ENCODE results near the gene FSD2.

FSD2 gene

GRCh38 chr15:82798531-82799166, 7.2 kb downstream of the FSD2 start:
- H3K9ac ChIP-seq (ENCODE audit: low read length in 5 of 5) = no peak overlapping the region
- H3K9me3 ChIP-seq (ENCODE audit: control insufficient read depth in 5 of 5, low read length in 5 of 5) = no peaks in the 10 kb centered on the region
- no peak overlapping the region for H3K27ac ChIP-seq (ENCODE audit: low read depth, low read length)
- H3K4me1 ChIP-seq (ENCODE audit: control insufficient read depth in 5 of 5, insufficient read depth in 5 of 5, low read length in 5 of 5) = no peaks in the 10 kb centered on the region
- peaks cover 0 to 5% (median 0%) of the 10 kb centered on the region in 5 donors for H3K27me3 ChIP-seq (ENCODE audit: control insufficient read depth in 5 of 5, insufficient read depth in 4 of 5, low read length in 5 of 5)
- H3K36me3 ChIP-seq (ENCODE audit: control insufficient read depth in 5 of 5, insufficient read depth in 5 of 5, low read length in 5 of 5) = no peaks in the 10 kb centered on the region
- no peak overlapping the region for H3K4me3 ChIP-seq (ENCODE audit: low read depth in 1 of 5, low read length in 5 of 5)

- no peak overlapping the region for H3K27ac ChIP-seq (ENCODE audit: low read depth, low read length)
- peaks cover 0 to 5% (median 0%) of the 10 kb centered on the region in 5 donors for H3K27me3 ChIP-seq (ENCODE audit: control insufficient read depth in 5 of 5, insufficient read depth in 4 of 5, low read length in 5 of 5)
- peaks cover 0 to 3% (median 0%) of the 10 kb centered on the region in 5 donors for H3K9me3 ChIP-seq (ENCODE audit: control insufficient read depth in 5 of 5, low read length in 5 of 5)
- H3K36me3 ChIP-seq (ENCODE audit: control insufficient read depth in 5 of 5, insufficient read depth in 5 of 5, low read length in 5 of 5) = no peaks in the 10 kb centered on the region
- H3K4me3 ChIP-seq (ENCODE audit: low read depth in 1 of 5, low read length in 5 of 5) = no peak overlapping the region
- no peak overlapping the region for H3K9ac ChIP-seq (ENCODE audit: low read length in 5 of 5)
- no peaks in the 10 kb centered on the region for H3K4me1 ChIP-seq (ENCODE audit: control insufficient read depth in 5 of 5, insufficient read depth in 5 of 5, low read length in 5 of 5)
Observed at GRCh38 chr15:82798104-82798503, 7.8 kb downstream of the FSD2 start.

DNA sequence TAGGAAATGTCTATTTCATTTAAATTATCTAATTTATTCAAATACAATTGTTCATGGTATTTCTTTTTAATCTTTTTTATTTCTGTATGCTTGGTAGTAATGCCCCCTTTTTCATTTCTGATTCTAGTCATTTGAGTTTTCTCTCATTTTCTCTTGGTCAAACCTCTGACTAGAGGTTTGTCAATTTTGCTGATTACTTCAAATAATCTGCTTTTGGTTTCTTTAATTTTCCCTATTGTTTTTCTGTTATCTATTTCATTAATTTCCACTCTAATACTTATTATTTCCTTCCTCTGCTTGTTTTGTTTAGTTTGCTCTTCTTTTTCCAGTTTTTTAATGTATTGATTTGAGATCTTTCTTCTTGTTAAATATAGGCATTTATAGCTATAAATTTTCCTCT, 12.1 kb downstream of the FSD2 start:
- Histone ChIP-seq H3K36me3 (ENCODE audit: control insufficient read depth in 5 of 5, insufficient read depth in 5 of 5, low read length in 5 of 5) (no peaks in the 10 kb centered on the region), H3K27ac (ENCODE audit: low read depth, low read length) (no peak overlapping the region), H3K9ac (ENCODE audit: low read length in 5 of 5) (no peak overlapping the region), H3K4me3 (ENCODE audit: low read depth in 1 of 5, low read length in 5 of 5) (no peak overlapping the region), H3K9me3 (ENCODE audit: control insufficient read depth in 5 of 5, low read length in 5 of 5) (peaks cover 0 to 3% (median 0%) of the 10 kb centered on the region in 5 donors), H3K4me1 (ENCODE audit: control insufficient read depth in 5 of 5, insufficient read depth in 5 of 5, low read length in 5 of 5) (no peaks in the 10 kb centered on the region), H3K27me3 (ENCODE audit: control insufficient read depth in 5 of 5, insufficient read depth in 4 of 5, low read length in 5 of 5) (no peaks in the 10 kb centered on the region)

- H3K27ac ChIP-seq (ENCODE audit: low read depth, low read length) = no peak overlapping the region
- H3K27me3 ChIP-seq (ENCODE audit: control insufficient read depth in 5 of 5, insufficient read depth in 4 of 5, low read length in 5 of 5) = no peaks in the 10 kb centered on the region
- no peak overlapping the region for H3K4me3 ChIP-seq (ENCODE audit: low read depth in 1 of 5, low read length in 5 of 5)
Observed at GRCh38 chr15:82792068-82792467, 13.8 kb downstream of the FSD2 start.

GRCh38 chr15:82790321-82790720, 15.5 kb downstream of the FSD2 start:
- H3K27me3 ChIP-seq (ENCODE audit: control insufficient read depth in 5 of 5, insufficient read depth in 4 of 5, low read length in 5 of 5) = no peaks in the 10 kb centered on the region
- H3K9me3 ChIP-seq (ENCODE audit: control insufficient read depth in 5 of 5, low read length in 5 of 5) = peaks cover 0 to 3% (median 0%) of the 10 kb centered on the region in 5 donors
- H3K9ac ChIP-seq (ENCODE audit: low read length in 5 of 5) = no peak overlapping the region
- no peaks in the 10 kb centered on the region for H3K4me1 ChIP-seq (ENCODE audit: control insufficient read depth in 5 of 5, insufficient read depth in 5 of 5, low read length in 5 of 5)
- no peak overlapping the region for H3K27ac ChIP-seq (ENCODE audit: low read depth, low read length)
- no peaks in the 10 kb centered on the region for H3K36me3 ChIP-seq (ENCODE audit: control insufficient read depth in 5 of 5, insufficient read depth in 5 of 5, low read length in 5 of 5)
- H3K4me3 ChIP-seq (ENCODE audit: low read depth in 1 of 5, low read length in 5 of 5) = no peak overlapping the region

More at GRCh38 chr15:82792068-82792467, 13.8 kb downstream of the FSD2 start:
- no peaks in the 10 kb centered on the region for H3K4me1 ChIP-seq (ENCODE audit: control insufficient read depth in 5 of 5, insufficient read depth in 5 of 5, low read length in 5 of 5)
- no peak overlapping the region for H3K9ac ChIP-seq (ENCODE audit: low read length in 5 of 5)
- H3K9me3 ChIP-seq (ENCODE audit: control insufficient read depth in 5 of 5, low read length in 5 of 5) = peaks cover 0 to 3% (median 0%) of the 10 kb centered on the region in 5 donors
- no peaks in the 10 kb centered on the region for H3K36me3 ChIP-seq (ENCODE audit: control insufficient read depth in 5 of 5, insufficient read depth in 5 of 5, low read length in 5 of 5)

GRCh38 chr15:82789491-82789890, 16.4 kb downstream of the FSD2 start:
- Histone ChIP-seq H3K27ac (ENCODE audit: low read depth, low read length) (no peak overlapping the region), H3K9ac (ENCODE audit: low read length in 5 of 5) (no peak overlapping the region), H3K4me3 (ENCODE audit: low read depth in 1 of 5, low read length in 5 of 5) (no peak overlapping the region), H3K9me3 (ENCODE audit: control insufficient read depth in 5 of 5, low read length in 5 of 5) (peaks cover 0 to 3% (median 0%) of the 10 kb centered on the region in 5 donors), H3K36me3 (ENCODE audit: control insufficient read depth in 5 of 5, insufficient read depth in 5 of 5, low read length in 5 of 5) (no peaks in the 10 kb centered on the region), H3K4me1 (ENCODE audit: control insufficient read depth in 5 of 5, insufficient read depth in 5 of 5, low read length in 5 of 5) (no peaks in the 10 kb centered on the region), H3K27me3 (ENCODE audit: control insufficient read depth in 5 of 5, insufficient read depth in 4 of 5, low read length in 5 of 5) (no peaks in the 10 kb centered on the region)

- H3K9ac ChIP-seq (ENCODE audit: low read length in 5 of 5) = no peak overlapping the region
- H3K9me3 ChIP-seq (ENCODE audit: control insufficient read depth in 5 of 5, low read length in 5 of 5) = peaks cover 0 to 3% (median 0%) of the 10 kb centered on the region in 5 donors
- H3K4me1 ChIP-seq (ENCODE audit: control insufficient read depth in 5 of 5, insufficient read depth in 5 of 5, low read length in 5 of 5) = no peaks in the 10 kb centered on the region
- no peak overlapping the region for H3K4me3 ChIP-seq (ENCODE audit: low read depth in 1 of 5, low read length in 5 of 5)
- no peak overlapping the region for H3K27ac ChIP-seq (ENCODE audit: low read depth, low read length)
- H3K27me3 ChIP-seq (ENCODE audit: control insufficient read depth in 5 of 5, insufficient read depth in 4 of 5, low read length in 5 of 5) = no peaks in the 10 kb centered on the region
- no peaks in the 10 kb centered on the region for H3K36me3 ChIP-seq (ENCODE audit: control insufficient read depth in 5 of 5, insufficient read depth in 5 of 5, low read length in 5 of 5)
Observed at GRCh38 chr15:82788496-82788895, 17.4 kb downstream of the FSD2 start.

- H3K4me3 ChIP-seq (ENCODE audit: low read depth in 1 of 5, low read length in 5 of 5) = no peak overlapping the region
- no peak overlapping the region for H3K27ac ChIP-seq (ENCODE audit: low read depth, low read length)
- H3K9me3 ChIP-seq (ENCODE audit: control insufficient read depth in 5 of 5, low read length in 5 of 5) = no peaks in the 10 kb centered on the region
- no peaks in the 10 kb centered on the region for H3K4me1 ChIP-seq (ENCODE audit: control insufficient read depth in 5 of 5, insufficient read depth in 5 of 5, low read length in 5 of 5)
- H3K9ac ChIP-seq (ENCODE audit: low read length in 5 of 5) = no peak overlapping the region
- H3K27me3 ChIP-seq (ENCODE audit: control insufficient read depth in 5 of 5, insufficient read depth in 4 of 5, low read length in 5 of 5) = no peaks in the 10 kb centered on the region
- no peaks in the 10 kb centered on the region for H3K36me3 ChIP-seq (ENCODE audit: control insufficient read depth in 5 of 5, insufficient read depth in 5 of 5, low read length in 5 of 5)
Observed at GRCh38 chr15:82781349-82781748, 24.5 kb downstream of the FSD2 start.

DNA sequence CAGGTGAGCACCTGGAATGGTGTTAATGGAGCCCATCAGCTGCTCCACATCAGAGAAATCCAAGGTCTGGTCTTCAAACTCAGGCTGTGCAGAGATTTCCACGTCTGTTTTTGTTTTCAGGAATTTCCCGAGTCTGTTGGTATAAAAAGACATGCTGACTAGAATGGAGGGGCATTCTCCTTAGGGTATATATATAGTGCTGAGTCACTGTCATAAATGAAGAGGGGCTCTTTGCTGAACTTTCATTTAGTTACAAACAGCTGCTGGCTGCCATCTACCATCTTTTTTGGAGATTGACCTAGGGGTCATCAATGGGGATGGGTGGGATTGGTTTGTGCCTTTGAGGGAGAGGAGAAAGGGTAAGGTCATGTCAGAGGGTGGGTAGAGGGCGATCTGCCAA, 27.1 kb downstream of the FSD2 start:
- Histone ChIP-seq H3K4me3 (ENCODE audit: low read depth in 1 of 5, low read length in 5 of 5) (no peak overlapping the region), H3K9me3 (ENCODE audit: control insufficient read depth in 5 of 5, low read length in 5 of 5) (no peaks in the 10 kb centered on the region), H3K36me3 (ENCODE audit: control insufficient read depth in 5 of 5, insufficient read depth in 5 of 5, low read length in 5 of 5) (no peaks in the 10 kb centered on the region), H3K9ac (ENCODE audit: low read length in 5 of 5) (no peak overlapping the region), H3K27me3 (ENCODE audit: control insufficient read depth in 5 of 5, insufficient read depth in 4 of 5, low read length in 5 of 5) (no peaks in the 10 kb centered on the region), H3K27ac (ENCODE audit: low read depth, low read length) (no peak overlapping the region), H3K4me1 (ENCODE audit: control insufficient read depth in 5 of 5, insufficient read depth in 5 of 5, low read length in 5 of 5) (no peaks in the 10 kb centered on the region)

GRCh38 chr15:82774496-82774895, 31.4 kb downstream of the FSD2 start:
- Histone ChIP-seq H3K4me3 (ENCODE audit: low read depth in 1 of 5, low read length in 5 of 5) (no peak overlapping the region), H3K9ac (ENCODE audit: low read length in 5 of 5) (no peak overlapping the region), H3K9me3 (ENCODE audit: control insufficient read depth in 5 of 5, low read length in 5 of 5) (no peaks in the 10 kb centered on the region), H3K27ac (ENCODE audit: low read depth, low read length) (no peak overlapping the region), H3K27me3 (ENCODE audit: control insufficient read depth in 5 of 5, insufficient read depth in 4 of 5, low read length in 5 of 5) (no peaks in the 10 kb centered on the region), H3K36me3 (ENCODE audit: control insufficient read depth in 5 of 5, insufficient read depth in 5 of 5, low read length in 5 of 5) (no peaks in the 10 kb centered on the region), H3K4me1 (ENCODE audit: control insufficient read depth in 5 of 5, insufficient read depth in 5 of 5, low read length in 5 of 5) (no peaks in the 10 kb centered on the region)
